NCI-H2081 treated with DMSO at 0.1 percent for 48 hours (cell line): Measurements from ENCODE around the gene HMCN2.

Experiments
- DNase-seq: peaks from one replicate; lab custom pipeline; 2025; lab: John Stamatoyannopoulos, UW

HMCN2 gene, protein sequence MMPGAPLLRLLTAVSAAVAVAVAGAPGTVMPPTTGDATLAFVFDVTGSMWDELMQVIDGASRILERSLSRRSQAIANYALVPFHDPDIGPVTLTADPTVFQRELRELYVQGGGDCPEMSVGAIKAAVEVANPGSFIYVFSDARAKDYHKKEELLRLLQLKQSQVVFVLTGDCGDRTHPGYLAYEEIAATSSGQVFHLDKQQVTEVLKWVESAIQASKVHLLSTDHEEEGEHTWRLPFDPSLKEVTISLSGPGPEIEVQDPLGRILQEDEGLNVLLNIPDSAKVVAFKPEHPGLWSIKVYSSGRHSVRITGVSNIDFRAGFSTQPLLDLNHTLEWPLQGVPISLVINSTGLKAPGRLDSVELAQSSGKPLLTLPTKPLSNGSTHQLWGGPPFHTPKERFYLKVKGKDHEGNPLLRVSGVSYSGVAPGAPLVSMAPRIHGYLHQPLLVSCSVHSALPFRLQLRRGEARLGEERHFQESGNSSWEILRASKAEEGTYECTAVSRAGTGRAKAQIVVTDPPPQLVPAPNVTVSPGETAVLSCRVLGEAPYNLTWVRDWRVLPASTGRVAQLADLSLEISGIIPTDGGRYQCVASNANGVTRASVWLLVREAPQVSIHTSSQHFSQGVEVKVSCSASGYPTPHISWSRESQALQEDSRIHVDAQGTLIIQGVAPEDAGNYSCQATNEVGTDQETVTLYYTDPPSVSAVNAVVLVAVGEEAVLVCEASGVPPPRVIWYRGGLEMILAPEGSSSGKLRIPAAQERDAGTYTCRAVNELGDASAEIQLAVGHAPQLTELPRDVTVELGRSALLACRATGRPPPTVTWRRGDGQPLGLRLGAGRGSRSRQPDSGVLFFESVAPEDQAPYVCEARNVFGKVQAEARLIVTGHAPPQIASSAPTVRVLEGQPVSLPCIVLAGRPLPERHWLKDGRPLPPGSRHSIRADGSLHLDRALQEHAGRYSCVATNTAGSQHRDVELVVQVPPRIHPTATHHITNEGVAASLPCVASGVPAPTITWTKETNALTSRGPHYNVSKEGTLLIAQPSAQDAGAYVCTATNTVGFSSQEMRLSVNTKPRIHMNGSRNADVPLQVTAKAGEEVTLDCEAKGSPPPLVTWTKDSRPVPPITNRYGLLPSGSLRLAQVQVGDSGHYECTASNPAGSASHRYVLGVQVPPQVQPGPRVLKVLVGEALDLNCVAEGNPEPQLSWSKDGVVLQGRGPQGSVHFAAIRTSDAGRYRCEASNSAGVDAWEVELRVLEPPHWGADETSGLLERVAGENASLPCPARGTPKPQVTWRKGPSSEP (N-terminal part only)

DNA sequence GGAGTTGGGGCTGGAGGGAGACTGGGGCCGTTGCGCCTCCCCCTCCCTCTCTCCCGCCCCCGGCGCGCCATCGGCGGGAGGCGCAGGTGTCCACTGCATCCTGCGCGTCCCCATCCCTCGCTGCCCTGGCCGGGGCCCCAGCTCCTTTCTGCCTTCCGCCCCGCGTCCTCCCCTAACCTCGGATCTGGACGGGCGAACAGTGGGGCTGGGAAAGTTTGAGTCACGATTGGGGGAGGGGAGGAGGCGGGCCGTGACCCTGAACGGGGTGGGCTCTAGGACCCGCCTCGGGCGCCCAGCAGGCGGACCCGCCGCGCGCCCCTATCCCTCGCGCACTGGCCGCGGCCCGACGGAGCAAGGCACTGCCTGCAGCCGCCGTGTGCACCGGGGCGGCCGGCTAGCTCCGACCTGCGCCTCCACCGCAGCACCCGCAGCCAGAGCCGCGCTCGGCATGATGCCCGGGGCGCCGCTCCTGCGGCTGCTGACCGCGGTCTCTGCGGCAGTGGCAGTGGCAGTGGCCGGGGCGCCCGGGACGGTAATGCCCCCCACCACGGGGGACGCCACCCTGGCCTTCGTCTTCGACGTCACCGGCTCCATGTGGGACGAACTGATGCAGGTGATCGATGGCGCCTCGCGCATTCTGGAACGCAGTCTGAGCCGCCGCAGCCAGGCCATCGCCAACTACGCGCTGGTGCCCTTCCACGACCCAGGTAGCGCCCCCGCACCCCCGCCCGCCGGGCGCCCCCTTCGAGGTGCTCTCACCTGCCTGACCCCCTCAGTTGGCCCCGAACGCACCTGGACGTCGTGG, at the start of gene HMCN2:
HMCN2 (plus strand) TSS at position 330 of the 805 bp plus-strand sequence; CDS start at position 449, 119 bp downstream.
- DNase-seq, result no peak

DNA sequence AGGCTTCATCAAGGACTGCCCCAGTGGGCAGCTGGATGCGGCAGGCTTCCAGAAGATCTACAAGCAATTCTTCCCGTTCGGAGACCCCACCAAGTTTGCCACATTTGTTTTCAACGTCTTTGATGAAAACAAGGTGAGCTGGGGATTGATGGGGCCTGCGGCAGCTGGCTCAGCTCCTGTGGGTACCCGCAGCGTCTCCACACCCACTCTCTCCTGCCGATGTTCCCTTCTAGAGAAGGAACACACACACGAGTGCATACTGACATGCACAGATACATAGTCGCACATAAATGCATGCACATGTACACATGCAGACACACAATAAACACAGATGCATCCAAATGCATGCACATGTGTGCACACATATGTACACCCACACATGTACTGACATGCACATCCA, 47.7 kb upstream of the HMCN2 start:
- no peak for DNase-seq

DNA sequence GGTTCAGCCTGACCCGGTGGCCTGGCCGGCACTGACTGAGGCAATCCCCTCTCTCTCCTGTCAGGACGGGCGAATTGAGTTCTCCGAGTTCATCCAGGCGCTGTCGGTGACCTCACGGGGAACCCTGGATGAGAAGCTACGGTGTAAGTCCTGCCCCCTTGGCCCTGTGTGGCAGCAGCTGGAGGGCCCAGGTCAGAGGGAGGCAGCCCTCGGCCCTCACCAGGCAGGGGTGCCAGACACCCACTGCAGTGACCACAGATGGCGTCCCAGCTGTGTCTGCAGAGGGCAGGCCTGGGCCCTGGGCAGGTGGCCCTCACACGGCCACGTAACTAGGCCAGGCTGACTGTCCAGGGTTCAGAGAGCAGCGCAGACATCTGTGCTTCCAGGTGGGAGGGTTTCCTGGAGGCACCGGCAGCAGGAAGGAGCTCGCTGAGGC, 45.9 kb upstream of the HMCN2 start:
- DNase-seq, result no peak

DNA sequence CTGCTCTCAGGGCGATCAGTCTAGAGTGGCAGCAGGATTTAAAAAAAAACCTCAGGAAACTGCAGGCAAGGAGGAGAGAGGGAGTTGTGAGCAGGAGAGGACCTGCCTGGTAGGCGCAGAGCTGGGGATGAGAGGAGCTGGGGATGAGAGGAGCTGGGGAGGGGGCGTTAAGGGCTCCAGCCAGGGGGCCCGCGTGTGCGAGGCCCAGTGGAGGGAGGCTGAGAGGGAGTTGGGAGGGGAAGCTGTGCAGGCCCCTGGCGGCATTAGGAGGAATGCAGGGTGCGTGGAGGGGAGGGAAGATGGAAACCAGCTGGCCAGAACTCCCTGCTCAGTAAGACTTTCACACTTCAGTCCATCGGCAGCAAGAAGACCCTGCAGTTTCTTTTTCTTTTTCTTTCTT, 45.2 kb upstream of the HMCN2 start:
- no peak for DNase-seq

DNA sequence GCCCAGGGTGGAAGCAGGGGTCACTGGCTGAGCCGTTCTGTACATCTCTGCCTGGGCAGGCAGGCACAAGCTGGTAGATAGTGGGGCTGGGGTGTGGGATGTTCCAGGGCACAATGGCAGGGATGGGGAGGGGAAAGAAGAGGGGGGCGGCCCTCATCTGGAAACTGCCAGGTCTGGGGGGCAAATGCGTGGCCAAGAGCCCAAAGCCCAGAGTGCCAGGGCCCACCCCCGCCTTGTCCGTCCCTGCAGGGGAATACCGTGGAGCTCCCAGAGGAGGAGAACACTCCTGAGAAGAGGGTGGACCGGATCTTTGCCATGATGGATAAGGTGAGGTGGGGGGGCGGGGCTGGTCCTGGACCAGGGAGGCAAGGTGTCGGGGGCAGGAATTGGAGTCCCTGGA, 42.7 kb upstream of the HMCN2 start:
- DNase-seq, result no peak

DNA sequence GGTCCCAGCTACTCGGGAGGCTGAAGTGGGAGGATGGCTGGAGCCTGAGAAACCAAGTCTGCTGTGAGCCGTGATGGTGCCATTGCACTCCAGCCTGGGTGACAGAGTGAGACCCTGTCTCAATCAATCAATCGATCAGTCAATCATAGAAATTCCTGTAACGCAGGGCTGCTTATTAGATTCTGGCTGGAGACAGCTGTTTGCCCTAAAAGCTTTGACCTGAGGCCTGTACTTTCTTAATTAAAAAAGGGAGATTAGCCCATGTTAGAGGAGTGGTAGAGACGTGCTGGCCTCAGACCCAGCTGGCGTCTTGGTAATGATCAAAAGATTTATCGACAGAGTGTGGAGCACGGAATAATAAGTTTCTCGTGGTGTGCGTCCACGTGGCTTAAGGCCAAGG, 40.5 kb upstream of the HMCN2 start:
- DNase-seq, result no peak

DNA sequence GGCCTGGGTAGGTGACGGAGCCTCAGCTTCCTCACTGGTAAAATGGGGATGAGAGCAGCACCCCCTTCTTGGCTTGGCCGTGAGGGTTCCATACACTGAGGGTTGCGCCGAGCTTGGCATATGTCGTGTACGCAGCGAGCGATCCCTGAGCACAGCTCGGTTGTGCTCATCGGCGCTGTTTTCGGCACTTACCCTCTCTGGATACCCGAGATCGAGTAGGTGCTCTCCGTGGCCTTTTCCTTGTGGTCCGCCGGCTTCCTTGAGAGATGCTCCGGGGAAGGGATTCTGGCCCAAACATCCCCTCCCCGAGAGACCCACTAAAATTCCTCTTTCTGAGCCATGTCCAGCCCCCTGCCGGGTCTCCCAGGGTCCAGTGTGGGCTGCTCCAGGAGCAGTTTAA, 40.0 kb upstream of the HMCN2 start:
- no peak for DNase-seq

DNA sequence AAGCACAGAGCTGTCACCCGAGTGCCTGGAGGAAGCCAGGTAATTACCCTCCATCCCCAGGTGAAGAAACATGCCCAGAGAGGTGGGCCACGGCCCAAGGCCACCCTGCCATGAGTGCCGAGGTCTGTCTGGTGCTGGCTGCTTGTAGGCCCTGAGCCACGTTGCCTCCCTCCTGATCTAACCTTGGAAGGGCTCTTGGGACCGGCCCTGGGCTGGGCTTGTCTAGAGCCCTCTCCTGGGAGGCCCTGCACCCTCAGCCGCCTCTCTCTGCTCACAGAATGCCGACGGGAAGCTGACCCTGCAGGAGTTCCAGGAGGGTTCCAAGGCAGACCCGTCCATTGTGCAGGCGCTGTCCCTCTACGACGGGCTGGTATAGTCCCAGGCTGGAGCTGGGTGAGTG, 39.4 kb upstream of the HMCN2 start:
- no peak for DNase-seq

DNA sequence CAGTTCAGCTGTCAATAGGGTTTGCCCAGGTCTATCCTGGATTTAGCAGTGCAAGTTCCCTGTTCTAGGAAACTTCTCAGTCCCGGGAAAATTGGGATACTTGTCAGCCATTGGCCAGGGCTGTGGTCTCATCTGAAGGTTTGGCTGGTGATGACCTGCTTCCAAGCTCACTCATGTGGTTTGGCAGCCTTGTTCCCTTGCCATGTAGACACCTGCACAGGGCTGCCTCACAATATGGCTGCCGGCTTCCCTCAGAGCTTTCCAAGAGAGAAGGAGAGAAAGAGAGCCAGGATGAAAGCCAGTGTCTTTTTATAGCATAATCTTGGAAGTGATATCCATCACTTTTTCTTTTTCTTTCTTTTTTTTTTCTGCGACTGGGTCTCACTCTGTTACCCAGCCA, 37.7 kb upstream of the HMCN2 start:
- no peak for DNase-seq

DNA sequence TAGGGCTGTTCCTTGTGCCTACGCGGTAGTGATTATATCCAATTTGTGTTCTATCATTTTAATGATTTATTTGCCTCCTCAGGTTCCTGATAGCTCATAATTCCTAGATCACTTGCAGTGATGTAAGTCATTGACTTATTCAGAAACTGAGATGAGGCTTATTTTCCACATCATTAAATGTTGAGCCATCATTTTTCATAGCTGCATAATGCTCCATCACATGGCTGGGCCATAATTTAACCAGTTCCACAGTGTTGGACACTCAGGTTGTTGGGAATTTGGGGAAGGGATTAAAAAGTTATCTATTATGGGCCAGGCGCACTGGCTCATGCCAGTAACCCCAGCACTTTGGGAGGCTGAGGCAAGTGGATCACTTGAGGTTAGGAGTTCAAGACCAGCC, 35.8 kb upstream of the HMCN2 start:
- no peak for DNase-seq

DNA sequence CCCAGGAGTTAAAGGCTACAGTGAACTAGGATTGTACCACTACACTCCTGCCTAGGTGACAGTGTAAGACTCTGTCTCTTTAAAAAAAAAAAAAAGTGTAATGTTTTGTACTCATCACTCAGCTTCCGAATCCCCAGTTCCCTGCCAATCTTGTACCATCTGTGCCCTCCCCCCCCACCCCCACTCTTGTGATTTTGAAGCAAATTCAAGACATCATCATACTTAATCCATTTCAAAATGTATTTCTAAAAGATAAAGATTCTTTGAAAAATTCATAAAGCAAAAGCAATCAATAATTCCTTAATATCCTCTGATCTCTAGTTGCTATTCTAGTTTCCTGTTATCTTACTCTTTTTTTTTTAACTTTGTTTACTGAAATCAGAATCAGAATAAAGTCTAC, 34.9 kb upstream of the HMCN2 start:
- DNase-seq, result no peak

DNA sequence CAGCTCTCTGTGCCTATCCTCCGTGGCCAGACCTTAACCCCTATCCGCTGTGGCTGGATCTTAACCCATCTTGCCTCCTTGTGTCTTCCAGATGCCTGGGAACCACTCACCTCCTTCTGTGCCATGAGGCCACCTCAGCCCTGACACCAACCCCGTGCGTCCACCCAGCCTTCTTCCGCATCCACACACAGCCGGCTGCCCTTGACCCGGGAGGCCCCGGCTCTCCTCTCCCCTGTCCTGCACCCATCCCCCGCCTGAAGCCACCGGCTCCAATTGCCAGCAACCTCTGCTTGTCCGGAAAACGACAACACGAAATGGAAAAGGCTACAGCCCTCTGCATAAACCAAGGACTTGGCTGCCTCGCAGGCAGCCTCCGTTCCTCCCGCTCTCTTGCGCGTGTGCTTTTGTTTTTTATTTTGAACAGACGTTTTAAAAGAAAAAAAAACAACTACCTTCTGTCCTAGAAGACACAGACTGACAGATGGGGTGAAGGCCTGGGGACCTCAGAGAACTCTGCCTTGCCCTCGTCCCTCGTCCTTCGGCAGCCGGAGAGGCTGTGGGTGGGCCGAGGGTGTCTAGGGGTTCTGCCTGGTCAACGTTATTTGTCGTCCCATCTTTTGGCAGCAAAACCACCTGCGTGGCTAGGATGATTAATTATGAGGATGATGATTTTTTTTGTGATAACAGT, 32.5 kb upstream of the HMCN2 start:
- no peak for DNase-seq

DNA sequence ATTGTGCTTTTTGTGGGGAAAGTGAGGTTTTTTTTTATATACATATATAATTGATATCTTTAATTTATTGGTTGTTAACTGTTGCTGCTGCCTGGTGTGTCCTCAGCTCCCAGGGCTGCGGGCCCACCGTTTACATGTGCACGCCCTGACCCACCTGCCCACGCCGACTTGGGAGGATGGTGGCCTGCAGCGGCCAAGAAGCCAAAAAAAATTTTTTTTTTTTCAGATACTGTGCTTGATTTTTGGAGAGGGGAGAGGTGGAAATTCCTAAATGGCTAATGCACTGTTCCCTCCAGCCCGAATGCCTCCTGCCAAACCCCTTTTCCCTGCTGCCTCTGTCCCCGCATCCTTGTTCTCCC, 32.0 kb upstream of the HMCN2 start:
- DNase-seq, result no peak

DNA sequence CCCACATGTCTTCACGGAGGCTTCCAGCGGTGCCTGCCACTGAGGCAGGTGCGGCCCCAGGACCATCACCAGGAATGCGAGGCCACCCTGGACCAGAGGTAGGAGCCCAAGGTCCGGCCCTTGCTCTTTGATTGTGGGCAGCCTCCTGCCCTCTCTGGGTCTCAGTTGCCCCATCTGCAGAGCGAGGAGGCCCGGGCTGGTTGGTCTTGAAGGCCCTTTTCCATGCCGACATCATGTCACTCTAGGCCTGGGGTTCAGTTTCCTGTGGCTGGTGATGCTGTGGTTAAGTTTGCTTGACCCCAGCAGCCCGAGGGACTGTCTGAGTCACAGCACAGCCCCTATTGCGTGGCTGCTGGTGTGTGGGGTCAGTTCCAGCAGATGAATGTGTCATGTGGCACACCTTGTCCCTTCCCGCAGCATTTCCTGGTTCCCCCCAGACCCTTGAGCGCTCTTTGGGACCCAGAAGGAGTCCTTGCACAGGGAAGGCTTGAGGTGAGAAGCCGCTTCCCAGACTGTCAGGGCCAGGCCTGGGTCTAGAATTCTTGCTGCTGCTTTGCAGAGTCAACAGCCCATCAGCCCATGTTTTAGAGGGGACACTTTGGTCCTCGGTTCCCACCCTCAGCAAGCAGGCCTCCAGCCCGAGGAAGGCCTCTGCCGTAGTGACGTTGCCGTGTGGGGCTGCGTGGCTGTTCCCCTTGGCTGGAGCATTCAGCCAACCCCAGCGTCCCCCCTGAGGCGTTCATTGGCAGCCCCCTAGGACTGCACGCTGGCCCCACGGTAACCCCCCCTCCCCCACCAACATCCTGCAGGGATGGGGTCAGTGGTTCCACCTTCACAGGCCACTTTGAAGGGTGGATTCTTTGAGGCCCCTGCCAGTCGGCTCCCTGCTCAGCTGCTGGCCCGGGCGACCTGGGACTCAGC, 31.0 kb upstream of the HMCN2 start:
- no peak for DNase-seq

DNA sequence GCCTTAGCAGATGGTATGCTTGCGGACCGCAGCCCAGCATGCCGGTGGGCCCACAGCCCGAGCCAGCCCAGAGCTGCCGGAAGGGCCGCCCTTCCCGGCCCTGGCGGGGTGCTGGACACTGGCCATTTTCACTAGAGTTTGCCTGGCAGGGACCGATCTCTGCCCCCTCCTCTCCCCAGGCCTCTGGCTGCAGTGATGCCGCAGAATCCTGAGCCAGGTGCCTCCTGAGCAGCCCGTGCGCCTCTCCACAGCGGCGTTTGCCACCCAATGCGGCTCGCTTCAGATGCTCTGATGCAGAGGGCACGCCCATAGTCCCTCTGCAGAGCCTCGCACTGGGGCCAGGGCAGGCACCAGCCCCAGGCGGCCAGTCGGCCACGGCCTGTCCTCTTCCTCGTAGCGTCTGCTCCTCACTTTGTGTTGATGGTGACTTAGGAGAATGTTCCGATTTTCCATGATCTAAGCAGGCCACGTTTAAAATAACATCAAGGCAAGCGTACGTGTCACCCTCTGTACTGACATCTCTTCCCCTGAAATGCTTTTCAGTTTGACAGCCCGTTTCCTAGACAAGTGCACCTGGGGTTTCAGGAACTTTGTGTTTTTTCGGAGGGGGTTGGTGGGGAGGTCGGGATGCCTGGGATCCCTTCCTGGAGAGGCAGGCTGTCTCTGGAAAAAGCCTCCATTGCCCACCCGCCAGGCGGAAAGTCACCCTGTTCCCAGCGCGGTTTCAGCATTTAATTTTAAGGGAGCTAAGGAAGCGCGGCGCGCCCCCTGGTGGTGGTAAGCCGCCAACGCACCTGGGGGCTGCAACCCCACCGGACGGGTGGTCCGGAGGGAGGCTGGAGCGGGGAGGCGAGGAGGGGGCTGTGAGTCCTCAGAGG, 29.8 kb upstream of the HMCN2 start:
- DNase-seq, result no peak

DNA sequence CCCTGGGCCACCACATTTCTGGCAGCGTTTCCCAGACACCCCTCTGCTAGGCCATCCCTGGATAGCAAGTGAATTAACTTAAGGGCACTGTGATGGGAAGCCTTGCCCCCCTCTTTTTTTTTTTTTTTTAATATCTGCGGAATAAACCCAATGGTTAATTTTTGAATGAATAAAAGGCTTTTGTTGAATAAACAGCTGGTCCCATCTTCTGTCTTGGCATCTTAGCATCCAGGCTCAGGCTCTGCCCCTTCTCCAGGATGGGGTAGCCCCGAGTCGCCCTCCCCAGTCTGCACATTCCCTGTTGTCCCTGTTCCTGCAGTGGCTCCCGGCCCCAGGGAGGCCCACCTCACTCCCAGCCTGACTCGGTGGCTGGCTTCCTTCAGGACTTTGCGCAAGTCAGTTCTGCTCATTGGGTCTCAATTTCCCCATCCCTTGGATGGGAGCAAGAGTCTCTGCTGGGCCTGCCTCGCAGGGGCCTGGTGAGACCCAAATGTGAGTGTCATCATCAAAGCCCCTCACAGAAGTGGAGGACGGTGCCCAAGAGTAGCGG, 29.0 kb upstream of the HMCN2 start:
- no peak for DNase-seq

DNA sequence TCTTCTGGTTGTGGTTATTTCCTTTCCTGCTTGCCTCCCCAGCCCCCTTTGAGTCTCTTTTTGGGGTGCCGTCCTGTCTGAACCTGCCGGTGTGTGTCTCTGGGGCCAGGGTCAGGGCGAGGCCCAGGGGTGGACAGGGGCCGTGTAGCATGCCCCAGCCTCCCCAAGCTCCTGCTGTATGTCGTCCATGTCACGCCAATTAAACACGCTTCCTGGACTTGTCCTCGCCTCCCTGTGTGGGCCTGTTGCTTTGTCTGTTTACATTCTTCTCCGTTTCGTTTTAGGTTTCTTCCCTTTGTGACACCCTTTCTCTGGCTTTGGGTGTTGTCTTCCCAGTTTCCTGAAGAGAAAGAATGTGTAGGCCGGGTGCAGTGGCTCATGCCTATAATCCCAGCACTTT, 28.5 kb upstream of the HMCN2 start:
- DNase-seq, result no peak

DNA sequence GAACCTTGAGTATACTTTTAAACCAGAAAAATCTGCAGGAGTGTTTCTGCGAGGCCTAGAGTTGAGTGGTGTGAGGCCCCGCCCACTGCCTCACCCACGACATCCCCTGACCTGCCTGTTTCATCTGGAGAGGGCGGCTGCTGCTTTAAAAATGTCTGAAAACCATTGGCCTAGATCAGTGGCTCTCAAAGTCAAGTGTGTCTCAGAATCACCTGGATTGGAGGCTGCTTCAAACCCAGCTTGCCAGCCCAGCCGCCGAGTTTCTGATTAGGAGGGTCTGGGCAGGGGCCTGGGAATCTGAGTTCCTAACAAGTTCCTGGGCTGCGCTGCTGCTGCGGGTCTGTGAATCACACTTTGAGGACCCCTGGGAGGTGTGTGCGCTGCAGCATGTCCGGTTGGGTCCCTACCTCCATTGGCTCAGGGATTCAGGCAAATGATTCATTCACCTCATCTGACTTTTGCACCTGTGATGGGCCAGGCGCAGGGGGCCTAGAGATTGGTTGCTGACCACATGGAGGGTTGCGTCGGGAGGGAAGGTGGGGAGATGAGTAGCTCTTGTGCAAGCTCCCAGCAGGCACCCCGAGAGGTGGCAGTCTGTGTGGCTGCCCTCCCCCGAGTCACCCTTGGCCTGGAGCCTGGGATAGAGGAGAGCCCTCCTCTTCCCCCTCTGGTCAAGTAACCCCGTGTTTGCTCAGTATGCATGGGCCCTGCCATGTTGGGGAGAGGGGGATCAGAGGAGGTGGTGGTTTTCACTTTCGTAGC, 27.6 kb upstream of the HMCN2 start:
- no peak for DNase-seq
